ENCODE results near the gene GPNMB. TPM values are rescaled to one million over a fixed set of nuclear protein-coding genes. Genes with fewer than 3 reads are reported as not detected.
A peak's percentile ranks its signal among the peaks of the same experiment; 100 is the strongest.

GPNMB gene
- total RNA-seq, 1 donor = 525 TPM

DNA sequence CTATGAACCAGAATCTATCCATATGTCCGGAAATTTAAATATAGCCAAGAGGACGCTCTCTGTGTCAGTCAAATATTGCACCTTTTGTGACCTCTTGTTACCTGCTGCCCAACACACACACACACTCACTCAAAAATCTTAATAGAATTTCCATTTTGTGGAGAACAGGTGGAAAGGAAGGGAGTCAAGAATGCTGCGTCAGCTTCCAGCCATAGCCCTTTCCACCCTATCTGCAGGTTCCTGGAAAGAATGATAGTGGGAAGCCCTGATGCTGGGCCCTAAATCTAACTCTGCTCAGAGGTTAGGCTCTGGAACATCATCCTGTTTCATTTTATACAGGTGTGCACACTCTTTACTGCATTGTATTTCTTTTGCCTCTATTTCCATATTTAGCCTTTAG, 9.6 kb upstream of the GPNMB start:
- TF ChIP-seq, protein P1, sequence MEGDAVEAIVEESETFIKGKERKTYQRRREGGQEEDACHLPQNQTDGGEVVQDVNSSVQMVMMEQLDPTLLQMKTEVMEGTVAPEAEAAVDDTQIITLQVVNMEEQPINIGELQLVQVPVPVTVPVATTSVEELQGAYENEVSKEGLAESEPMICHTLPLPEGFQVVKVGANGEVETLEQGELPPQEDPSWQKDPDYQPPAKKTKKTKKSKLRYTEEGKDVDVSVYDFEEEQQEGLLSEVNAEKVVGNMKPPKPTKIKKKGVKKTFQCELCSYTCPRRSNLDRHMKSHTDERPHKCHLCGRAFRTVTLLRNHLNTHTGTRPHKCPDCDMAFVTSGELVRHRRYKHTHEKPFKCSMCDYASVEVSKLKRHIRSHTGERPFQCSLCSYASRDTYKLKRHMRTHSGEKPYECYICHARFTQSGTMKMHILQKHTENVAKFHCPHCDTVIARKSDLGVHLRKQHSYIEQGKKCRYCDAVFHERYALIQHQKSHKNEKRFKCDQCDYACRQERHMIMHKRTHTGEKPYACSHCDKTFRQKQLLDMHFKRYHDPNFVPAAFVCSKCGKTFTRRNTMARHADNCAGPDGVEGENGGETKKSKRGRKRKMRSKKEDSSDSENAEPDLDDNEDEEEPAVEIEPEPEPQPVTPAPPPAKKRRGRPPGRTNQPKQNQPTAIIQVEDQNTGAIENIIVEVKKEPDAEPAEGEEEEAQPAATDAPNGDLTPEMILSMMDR (IDR thresholded peaks at IDR 0.05; ENCODE audit: insufficient read depth, low read length) = no peak
- H3K4me3 ChIP-seq (ENCODE audit: low read depth, low read length) = no peak overlapping the region
- DNase-seq (ENCODE audit: low read depth) = no peak

DNA sequence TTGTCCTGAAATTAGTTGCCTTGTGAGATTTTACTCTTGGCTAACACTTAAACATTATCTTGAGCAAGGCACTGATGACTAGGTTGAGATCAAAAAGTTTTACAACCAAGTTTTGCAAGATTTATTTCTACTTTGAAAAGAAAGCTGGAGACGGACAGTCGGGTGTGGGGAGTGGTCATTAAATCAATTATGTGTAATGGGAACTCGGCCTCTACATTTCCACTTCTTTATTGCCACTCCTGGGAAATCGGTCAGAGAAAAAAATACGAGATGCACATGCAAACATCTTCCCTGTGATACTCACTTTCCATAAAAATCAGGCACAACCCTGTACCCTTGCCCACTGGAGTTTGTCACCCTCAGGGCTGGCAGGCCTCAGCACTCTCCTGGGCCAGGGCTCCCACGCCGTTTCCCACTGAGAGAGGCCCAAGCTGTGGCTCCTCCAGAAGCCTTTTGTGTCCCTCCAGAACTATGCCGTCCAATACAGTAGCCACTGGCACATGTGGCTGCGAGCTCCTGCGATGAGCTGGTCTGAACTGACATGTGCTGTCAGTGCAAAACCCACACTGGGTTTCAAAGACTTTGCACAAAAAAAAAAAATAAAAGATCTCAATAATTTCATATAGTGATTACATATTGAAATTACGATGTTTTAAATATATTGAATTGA, 7.5 kb upstream of the GPNMB start:
- TF ChIP-seq, protein P1 (IDR thresholded peaks at IDR 0.05; ENCODE audit: insufficient read depth, low read length) = no peak
- H3K4me3 ChIP-seq (ENCODE audit: low read depth, low read length) = no peak overlapping the region
- DNase-seq (ENCODE audit: low read depth) = no peak

DNA sequence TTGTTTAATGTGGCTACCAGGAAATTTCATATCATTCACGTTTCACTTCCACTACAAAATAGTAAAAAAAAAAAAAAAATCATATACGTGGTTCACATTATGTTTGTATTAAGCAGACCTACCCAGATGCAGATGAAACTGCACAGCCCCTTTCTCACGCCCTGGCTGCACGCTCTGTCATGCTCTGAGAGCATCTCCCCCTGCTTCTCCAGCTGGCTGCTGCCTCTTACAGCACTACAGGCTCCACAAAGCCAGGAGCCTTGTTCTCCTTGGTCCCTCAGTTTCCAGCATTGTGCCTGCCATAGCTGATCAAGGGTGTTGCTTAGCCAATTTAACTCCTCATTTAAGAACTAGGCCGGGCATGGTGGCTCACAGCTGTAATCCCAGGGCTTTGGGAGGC, 6.9 kb upstream of the GPNMB start:
- DNase-seq (ENCODE audit: low read depth) = no peak
- TF ChIP-seq, protein P1 (IDR thresholded peaks at IDR 0.05; ENCODE audit: insufficient read depth, low read length) = no peak
- H3K4me3 ChIP-seq (ENCODE audit: low read depth, low read length) = no peak overlapping the region

DNA sequence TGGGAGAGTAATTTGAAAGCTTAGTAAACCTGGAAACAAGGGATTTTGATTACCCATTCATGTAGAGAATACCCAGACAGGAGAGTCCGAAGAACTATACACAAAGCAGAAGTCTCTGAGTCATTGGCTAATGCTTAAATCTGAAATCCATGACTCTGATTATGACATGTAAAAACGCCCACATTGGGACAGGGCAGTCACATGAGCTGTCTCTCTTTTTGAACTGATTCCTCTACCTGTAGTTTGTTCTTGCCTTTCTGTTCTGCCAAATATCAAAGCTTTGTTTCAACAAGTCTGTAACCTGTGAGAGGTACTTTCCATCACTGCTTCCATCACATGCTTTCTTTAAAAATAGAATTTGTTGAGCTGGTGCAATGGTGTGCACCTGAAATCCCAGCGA, 4.3 kb upstream of the GPNMB start:
- DNase-seq (ENCODE audit: low read depth) = peak; percentile 33
- TF ChIP-seq, protein P1 (IDR thresholded peaks at IDR 0.05; ENCODE audit: insufficient read depth, low read length) = no peak
- H3K4me3 ChIP-seq (ENCODE audit: low read depth, low read length) = no peak overlapping the region

DNA sequence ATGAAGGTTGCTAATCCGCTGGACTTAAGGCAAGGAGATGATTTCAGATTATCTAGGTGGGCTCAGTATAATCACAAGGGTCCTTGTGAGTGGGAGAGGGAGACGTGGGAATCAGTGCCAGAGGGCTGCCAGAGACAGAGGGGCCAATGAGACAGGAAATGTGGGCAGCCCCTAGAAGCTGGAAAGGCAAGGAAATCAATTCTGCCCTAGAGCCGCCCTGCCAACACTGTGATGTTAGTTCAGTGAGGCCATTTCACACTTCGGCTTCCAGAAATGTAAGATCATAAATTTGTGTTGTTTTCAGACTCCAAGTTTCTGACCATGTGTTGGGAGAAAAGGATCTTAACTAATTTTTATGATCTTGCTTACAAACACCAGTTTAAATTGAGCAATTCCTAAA, 3.6 kb upstream of the GPNMB start:
- no peak for DNase-seq (ENCODE audit: low read depth)
- H3K4me3 ChIP-seq (ENCODE audit: low read depth, low read length) = no peak overlapping the region
- TF ChIP-seq, protein P1 (IDR thresholded peaks at IDR 0.05; ENCODE audit: insufficient read depth, low read length) = no peak

DNA sequence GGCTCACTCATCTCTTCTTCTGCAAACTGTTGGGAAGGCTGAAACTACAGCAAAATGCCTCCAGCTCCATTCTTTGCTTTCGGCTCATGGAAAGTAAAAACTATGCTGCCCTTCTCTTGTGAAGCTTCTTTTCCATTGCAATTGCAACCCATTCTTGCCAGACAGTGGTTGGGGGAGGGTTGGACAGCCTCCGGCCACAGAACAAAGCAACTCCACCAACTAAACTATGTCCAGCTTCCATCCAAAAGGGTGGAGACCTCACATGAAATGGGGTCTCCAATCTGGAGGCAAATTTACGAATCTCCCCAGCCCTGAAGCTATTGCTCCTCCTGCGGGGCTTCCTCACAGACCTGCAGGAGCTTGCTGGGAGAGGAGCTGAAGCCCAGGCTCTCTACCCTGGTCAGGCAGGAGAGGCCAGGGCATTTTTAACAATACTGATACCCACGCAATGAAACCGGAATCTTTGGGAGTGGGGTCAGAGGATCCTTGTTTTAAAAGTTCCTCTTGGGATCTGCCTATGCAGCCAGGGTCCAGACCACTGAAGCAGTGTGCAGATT, 549 bp downstream of the GPNMB start:
- no peak for DNase-seq (ENCODE audit: low read depth)
- TF ChIP-seq, protein P1 (IDR thresholded peaks at IDR 0.05; ENCODE audit: insufficient read depth, low read length) = no peak
- peak overlapping the region; percentile 81 for H3K4me3 ChIP-seq (ENCODE audit: low read depth, low read length)
